ENCODE results near the gene ACOT13.
"Not testable (repeated sequence)": the region's sequence is repeated elsewhere in the genome, so short reads cannot be mapped to it uniquely, and the experiment has no call there.

GRCh38 chr6:24640631-24641030, 26.2 kb upstream of the ACOT13 start:
- TF ChIP-seq CTCF (IDR thresholded peaks at IDR 0.05); POLR2AphosphoS5 (IDR thresholded peaks at IDR 0.05); POLR2A (IDR thresholded peaks at IDR 0.05); EP300 (IDR thresholded peaks at IDR 0.05; ENCODE audit: low read depth): not testable (repeated sequence)
